HG03103 (cell line): ENCODE data around the gene PDE11A.
"Not testable (repeated sequence)": the region's sequence is repeated elsewhere in the genome, so short reads cannot be mapped to it uniquely, and the experiment has no call there.

Experiments
- ATAC-seq: cut with Tn5 transposase; IDR thresholded peaks from one replicate; pipeline ENCODE4 v1.9.1; 2021; ENCODE audit warnings: low read depth; ENCODE audit not compliant: unreplicated experiment

The PDE11A gene

GRCh38 chr2:178072383-178073301 is at the start of gene PDE11A:
PDE11A (minus strand) TSS chr2:178072777; CDS start chr2:178072437, 340 bp downstream.
- ATAC-seq = no peak

GRCh38 chr2:178119179-178119922 is 46.8 kb upstream of the PDE11A start:
- no peak for ATAC-seq

DNA sequence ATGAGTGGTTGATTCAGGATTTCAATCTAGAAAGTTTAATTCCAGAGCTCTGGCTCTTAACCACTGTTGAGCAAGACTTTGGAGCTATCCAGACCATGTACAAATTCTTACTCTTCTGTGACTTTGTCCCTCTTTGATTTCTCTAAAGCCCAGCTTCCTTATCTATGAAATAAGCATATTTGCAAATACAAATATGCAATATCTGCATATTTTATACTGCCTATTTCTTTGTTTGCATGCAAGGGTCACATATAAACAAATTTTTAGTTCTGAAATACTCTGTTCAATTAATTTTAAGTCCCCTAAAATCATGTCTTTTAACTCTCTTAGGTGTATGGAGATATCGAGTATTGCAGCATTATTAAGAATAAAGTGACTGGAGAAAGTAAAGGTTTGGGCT is 45.1 kb upstream of the PDE11A start:
- ATAC-seq = no peak

- ATAC-seq = no peak
Observed at GRCh38 chr2:178115271-178115670, 42.7 kb upstream of the PDE11A start.

DNA sequence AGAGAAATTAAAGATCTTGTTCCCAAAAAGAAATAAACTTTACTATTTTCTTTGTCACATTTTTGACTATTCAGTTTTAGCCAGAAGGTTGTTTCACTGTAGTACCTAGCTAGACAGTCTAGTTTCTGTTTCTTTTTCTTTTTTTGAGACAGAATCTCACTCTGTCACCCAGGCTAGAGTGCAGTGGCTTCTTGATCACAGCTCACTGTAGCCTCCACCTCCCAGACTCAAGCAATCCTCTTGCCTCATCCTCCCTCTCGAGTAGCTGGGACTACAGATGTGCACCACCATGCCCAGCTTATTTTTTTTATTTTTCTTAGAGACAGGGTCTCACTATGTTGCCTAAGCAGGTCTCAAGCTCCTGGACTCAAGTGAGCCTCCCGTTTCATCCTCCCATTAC is 41.9 kb upstream of the PDE11A start:
- ATAC-seq = peak; percentile 32

GRCh38 chr2:178112202-178113152 is 39.9 kb upstream of the PDE11A start, which contains the start of gene RBM45:
RBM45 (plus strand) TSS chr2:178112437; CDS start chr2:178112547, 110 bp downstream.
- peak; percentile 84 for ATAC-seq

DNA sequence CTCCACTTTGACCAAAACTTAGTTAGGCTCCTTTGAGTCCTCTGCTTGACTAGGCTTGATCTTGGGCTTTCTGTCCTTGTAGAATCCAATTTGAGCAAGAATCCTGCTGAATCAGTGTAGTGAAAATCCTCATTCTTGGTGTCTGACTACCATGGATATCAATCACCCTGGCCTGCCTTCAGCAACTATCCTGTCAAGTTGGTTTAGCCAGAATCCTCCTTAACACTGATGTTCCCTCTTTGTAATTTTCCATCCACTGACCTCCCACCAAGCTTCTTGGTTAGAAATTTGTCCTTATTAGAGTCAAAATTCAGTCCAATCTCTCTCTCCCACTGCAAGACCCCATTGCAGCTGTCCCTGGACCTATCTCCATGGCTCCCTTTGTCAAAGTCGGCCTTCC is 39.2 kb upstream of the PDE11A start:
- ATAC-seq = peak; percentile 0

GRCh38 chr2:178110681-178111080 is 38.1 kb upstream of the PDE11A start:
- ATAC-seq = no peak

DNA sequence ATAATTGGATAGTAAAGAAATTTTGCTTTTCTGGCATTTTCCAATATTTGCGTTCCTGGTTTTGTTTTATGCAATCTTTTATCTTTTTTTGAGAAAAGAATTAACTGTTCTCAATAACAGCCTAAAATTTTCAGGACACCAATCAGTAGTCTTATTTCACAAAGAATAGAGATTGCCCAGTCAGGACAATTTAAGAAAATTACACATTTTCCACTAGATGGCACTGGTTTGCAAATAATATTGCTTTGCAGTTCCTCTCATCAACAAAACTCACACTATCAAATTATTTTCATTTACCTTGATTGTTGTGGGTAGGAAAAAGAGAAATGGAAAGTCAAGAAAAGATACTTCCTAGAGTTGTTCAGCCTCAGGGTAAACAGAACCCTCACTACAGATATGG is 37.2 kb upstream of the PDE11A start:
- ATAC-seq = no peak

DNA sequence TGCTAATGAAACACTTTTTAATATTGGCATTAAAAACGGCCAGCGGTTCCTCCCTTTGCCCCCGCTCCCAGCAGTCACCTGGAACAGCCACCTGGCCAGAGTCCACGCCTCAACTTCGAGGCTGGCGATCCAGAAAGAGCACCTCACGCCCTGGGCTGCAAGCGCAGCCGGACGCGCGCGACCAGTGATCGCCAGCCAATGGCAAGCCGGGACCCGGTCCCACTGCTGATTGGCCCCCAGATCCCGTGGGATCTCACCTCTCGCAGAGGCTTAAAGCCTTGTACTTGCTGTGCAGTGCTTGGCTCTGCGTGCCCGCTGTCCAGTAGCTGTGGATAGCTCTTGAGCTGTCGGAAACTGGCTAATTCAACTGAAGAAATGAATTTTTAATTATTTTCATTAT is 35.6 kb upstream of the PDE11A start:
- ATAC-seq = no peak

DNA sequence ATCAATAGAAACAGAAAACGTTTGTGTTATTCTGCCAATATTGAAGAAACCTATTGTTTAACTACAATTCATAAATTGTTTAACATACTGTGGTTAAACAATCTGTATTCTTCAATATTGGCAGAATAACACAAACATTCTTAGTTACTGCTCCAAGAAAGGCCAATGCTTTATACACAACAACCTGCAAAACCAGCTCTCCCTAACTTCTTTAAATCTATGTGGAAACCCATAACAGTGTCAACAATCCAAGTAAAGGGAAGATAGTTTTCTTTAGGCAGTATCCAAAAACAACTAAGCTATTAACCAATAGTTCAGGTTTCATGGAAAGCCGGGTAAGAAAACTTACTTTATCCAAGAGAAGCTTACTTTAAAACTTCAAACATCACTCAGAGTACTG is 33.5 kb upstream of the PDE11A start:
- no peak for ATAC-seq

GRCh38 chr2:178105566-178105965 is 33.0 kb upstream of the PDE11A start:
- no peak for ATAC-seq

DNA sequence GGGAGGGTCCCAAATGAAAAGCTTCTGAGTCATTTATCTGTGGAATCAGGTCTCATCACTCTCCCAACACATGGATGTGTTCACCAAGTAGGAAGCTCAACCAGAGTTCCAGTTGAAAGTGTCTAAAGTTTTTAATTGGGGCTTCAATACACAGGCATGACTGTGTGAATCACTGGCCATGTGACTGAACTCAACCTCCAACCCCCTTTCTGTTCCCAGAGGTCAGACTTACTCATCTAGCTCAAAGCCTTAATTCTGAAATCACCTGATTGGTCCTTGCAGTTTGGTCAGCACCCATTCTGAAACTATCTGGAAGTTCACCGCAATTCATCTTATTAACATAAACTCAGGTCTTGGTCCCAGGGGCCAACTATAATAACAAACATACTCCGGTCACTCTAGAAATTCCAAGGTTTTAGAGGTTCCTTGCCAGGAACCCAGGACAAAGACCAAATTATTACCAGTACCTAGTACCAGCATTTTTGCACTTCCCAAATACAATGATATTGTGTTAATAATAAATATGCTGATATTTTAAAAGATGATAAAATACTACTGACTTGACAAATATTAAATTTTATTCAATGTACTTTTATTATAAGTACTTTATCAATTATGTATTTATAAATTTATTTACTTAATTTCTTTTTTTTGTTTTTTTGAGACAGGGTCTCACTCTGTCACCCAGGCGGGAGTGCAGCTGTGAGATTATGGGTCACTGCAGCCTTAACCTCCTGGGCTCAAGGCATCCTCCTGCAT is 28.9 kb upstream of the PDE11A start:
- no peak for ATAC-seq

DNA sequence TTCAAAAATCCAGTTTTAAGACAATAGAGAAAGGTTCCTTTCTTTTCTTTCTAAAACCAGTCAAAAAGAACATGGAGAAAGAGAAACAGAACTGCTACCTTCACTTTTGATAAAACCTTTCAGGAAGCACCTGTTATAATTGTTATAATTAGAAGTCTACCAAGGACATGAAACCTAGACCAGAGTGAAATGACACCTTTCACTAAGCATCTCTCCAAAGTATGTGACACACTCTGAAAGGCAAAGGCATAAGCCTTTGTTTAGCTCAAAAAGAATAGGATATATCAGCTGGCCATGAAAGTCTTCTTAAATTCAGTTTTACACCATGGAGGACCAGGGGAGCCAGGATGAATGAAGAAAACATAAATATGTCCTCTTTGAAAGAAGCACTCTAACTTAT is 20.9 kb upstream of the PDE11A start:
- ATAC-seq = no peak

DNA sequence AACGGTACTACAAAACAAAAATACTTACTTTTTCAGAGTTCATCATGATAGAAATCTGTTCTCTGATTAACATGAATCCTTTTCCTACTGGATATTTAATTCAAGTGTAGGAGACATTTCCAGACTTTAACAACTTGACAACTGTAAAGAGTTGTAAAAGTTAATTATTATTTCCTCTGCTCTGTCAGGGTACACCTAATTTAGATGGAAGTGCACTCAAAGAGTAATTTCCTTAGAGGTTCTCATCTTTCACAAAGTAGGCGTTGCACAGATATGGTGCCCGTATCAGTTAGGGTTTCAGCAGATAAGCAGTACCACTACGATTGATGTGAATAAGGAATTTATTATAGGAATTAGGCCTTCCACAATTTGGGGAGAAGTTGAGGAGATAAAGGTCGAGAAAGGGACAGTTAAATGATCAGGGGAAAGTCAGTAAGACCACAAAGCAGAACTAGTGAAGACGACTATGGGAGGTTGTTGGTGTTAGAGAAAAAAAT is 16.2 kb upstream of the PDE11A start:
- ATAC-seq = no peak

- ATAC-seq = no peak
Observed at GRCh38 chr2:178084273-178084672, 11.7 kb upstream of the PDE11A start.

DNA sequence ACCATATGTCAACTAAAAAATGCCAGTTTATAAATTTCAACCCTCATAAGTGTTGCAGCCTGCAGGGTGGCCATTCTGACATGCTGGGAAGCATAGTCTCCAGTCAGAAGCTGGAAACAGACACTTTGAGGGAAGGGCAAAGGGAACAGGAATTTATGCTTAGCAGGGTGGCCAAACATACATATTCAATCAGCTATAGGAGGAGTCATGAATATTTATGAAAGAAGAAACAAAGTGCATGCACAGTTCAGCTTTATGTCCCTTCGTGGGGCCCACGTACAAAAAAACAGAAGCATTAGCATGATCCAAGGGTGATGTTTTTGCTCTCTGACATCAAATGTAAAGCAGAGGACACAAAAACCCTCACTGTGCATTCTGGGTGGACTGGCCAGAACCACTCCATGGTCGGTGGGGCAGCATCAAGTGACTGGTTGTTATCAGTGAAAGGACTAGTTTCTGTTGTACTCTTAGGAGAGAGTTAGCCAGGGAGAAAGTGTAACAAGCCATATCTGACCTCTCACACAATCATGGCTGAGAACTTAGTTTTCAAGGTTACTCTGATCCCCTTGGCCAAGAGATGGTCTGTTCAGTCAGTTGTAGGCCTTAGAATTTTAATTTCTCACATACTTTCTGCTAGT is 9.9 kb upstream of the PDE11A start:
- no peak for ATAC-seq

- not testable (repeated sequence) for ATAC-seq
Observed at GRCh38 chr2:178079279-178079678, 6.7 kb upstream of the PDE11A start.

DNA sequence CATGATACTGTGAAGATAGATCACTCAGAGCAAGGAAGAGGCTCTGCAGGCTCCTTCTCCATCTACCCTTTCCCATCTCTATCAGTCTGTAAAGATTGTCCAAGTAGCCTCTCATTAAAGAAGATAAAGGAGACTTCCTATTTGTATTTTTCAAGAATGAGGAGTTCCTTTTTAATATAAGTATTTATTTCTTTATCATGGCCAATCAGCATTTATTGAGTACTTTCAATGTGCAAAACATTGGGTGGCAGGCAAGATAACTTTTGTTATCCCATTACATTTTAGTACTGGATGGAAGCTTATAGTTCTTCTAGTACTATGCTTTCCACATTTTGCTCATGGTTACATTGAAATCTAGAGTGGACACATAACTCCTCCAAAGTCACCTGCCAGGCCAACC is 3.6 kb upstream of the PDE11A start:
- ATAC-seq = no peak
